Hepatocyte (in vitro differentiated cells): ENCODE results near the gene SEPTIN10. TPM values are rescaled to one million over a fixed set of nuclear protein-coding genes. Genes with fewer than 3 reads are reported as not detected.
A peak's percentile ranks its signal among the peaks of the same experiment; 100 is the strongest.

Experiments
- DNase-seq: peaks from one replicate; pipeline ENCODE4 v3.0.0-alpha.2; 2016; ENCODE audit warnings: low spot score
- H2AFZ ChIP-seq: fragments of 200-600 bp; sonication (generic); 2 replicates; pipeline ENCODE4 v1.6.0; 2016; ENCODE audit warnings: antibody characterized with exemption, mild to moderate bottlenecking
- H3K27ac ChIP-seq: fragments of 200-600 bp; sonication (generic); 2 replicates; pipeline ENCODE4 v1.5.1; 2016; ENCODE audit warnings: mild to moderate bottlenecking
- H3K27me3 ChIP-seq: fragments of 200-600 bp; sonication (generic); 2 replicates; pipeline ENCODE4 v1.6.1; 2016
- H3K36me3 ChIP-seq: fragments of 200-600 bp; sonication (generic); replicated peaks from 2 replicates; pipeline ENCODE4 v1.5.1; 2016; ENCODE audit warnings: low read depth; ENCODE audit not compliant: insufficient read depth
- H3K4me1 ChIP-seq: fragments of 200-600 bp; sonication (generic); 2 replicates; pipeline ENCODE4 v1.5.1; 2016; ENCODE audit warnings: mild to moderate bottlenecking, moderate library complexity; ENCODE audit not compliant: insufficient read depth
- H3K4me2 ChIP-seq: fragments of 200-600 bp; sonication (generic); 2 replicates; pipeline ENCODE4 v1.6.0; 2016
- H3K4me3 ChIP-seq: fragments of 200-600 bp; sonication (generic); 2 replicates; pipeline ENCODE4 v1.5.1; 2016; ENCODE audit warnings: mild to moderate bottlenecking
- H3K79me2 ChIP-seq: fragments of 200-600 bp; sonication (generic); 2 replicates; pipeline ENCODE4 v1.6.0; 2017; ENCODE audit warnings: mild to moderate bottlenecking
- H3K9me2 ChIP-seq: fragments of 200-600 bp; sonication (generic); replicated peaks from 2 replicates; pipeline ENCODE4 v1.6.0; 2017; ENCODE audit warnings: mild to moderate bottlenecking; ENCODE audit not compliant: insufficient read depth
- H3K9me3 ChIP-seq: fragments of 200-600 bp; sonication (generic); 2 replicates; pipeline ENCODE4 v1.5.1; 2016; ENCODE audit warnings: low read depth, mild to moderate bottlenecking
- H4K20me1 ChIP-seq: fragments of 200-600 bp; sonication (generic); 2 replicates; pipeline ENCODE4 v1.6.0; 2016; ENCODE audit warnings: mild to moderate bottlenecking; ENCODE audit not compliant: insufficient read depth, poor library complexity, severe bottlenecking
- EZH2 ChIP-seq: fragments of 200-600 bp; sonication (generic); IDR thresholded peaks from 2 replicates; pipeline ENCODE4 v1.6.1; 2016; ENCODE audit warnings: antibody characterized with exemption, mild to moderate bottlenecking, borderline replicate concordance
- EZH2phosphoT487 ChIP-seq: fragments of 200-600 bp; sonication (generic); IDR thresholded peaks from one replicate; pipeline ENCODE4 v1.6.1; 2018; ENCODE audit warnings: antibody characterized with exemption, mild to moderate bottlenecking, low read depth, moderate library complexity; ENCODE audit not compliant: unreplicated experiment, severe bottlenecking
- WGBS: methylation state at CpG from one replicate; pipeline ENCODE4 v1.1.6; 2016; ENCODE audit warnings: low lambda C conversion rate; ENCODE audit errors: missing lambda C conversion rate; 5-methylcytosine and 5-hydroxymethylcytosine counted together
- polyA plus RNA-seq: library from polyadenylated mRNA; unstranded; fragments of >200 nt; fragmentation: Nextera tagmentation; extraction: Ambion mirVana; gene quantifications from 2 replicates; pipeline ENCODE4 v1.2.1, GENCODE V29; 2016
- total RNA-seq: library from RNA; depleted of rRNA; stranded (reverse); fragments of >200 nt; gene quantifications from 2 replicates; pipeline ENCODE4 v1.2.3, GENCODE V29; 2014
- TF ChIP-seq, protein P1 (sequence below): fragments of 200-600 bp; sonication (generic); IDR thresholded peaks from 2 replicates; pipeline ENCODE4 v1.5.1; 2016; ENCODE audit warnings: antibody characterized with exemption, mild to moderate bottlenecking; ENCODE audit not compliant: poor library complexity

The SEPTIN10 gene
- total and polyA plus RNA-seq, 2 experiments from 2014 or later = 38.7 to 58.7 TPM

GRCh38 chr2:109624339-109624738 lies 10.6 kb upstream of the SEPTIN10 start:
- Histone ChIP-seq H3K9me3 (no peaks in the 10 kb centered on the region), H3K36me3 (no peaks in the 10 kb centered on the region), H3K27me3 (no peaks in the 10 kb centered on the region), H3K4me2 (no peak overlapping the region), H3K79me2 (no peaks in the 10 kb centered on the region), H3K4me1 (no peaks in the 10 kb centered on the region), H4K20me1 (no peaks in the 10 kb centered on the region), H2AFZ (no peak overlapping the region), H3K27ac (no peak overlapping the region), H3K4me3 (no peak overlapping the region), H3K9me2 (no peaks in the 10 kb centered on the region)
- no peak for TF ChIP-seq EZH2phosphoT487
- TF ChIP-seq EZH2 = no peak
- TF ChIP-seq, protein P1, sequence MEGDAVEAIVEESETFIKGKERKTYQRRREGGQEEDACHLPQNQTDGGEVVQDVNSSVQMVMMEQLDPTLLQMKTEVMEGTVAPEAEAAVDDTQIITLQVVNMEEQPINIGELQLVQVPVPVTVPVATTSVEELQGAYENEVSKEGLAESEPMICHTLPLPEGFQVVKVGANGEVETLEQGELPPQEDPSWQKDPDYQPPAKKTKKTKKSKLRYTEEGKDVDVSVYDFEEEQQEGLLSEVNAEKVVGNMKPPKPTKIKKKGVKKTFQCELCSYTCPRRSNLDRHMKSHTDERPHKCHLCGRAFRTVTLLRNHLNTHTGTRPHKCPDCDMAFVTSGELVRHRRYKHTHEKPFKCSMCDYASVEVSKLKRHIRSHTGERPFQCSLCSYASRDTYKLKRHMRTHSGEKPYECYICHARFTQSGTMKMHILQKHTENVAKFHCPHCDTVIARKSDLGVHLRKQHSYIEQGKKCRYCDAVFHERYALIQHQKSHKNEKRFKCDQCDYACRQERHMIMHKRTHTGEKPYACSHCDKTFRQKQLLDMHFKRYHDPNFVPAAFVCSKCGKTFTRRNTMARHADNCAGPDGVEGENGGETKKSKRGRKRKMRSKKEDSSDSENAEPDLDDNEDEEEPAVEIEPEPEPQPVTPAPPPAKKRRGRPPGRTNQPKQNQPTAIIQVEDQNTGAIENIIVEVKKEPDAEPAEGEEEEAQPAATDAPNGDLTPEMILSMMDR = no peak
- no peak for DNase-seq
- WGBS = 90% methylated on average over 4 of the region's 4 CpGs

DNA sequence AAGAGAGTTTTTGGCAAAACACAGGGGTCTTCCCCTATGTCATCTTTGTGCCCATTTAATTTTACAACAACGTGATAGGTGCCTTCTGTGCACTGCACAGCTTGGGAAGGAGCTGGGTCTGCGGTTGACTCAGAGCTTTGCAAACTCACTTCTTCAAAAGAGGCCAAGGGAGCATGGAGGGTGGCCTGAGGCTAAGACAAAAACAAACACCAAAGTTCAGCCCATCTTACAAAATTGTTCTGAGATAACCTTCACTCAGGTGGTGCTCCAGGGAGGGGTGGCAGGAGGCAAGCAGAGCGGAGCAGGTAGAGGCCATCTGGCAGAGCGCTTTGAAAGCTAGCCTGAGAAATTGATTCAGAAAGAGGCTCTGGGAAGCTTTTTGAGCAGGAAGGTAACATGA lies 10.2 kb upstream of the SEPTIN10 start:
- H4K20me1 ChIP-seq = no peaks in the 10 kb centered on the region
- no peak for DNase-seq
- 54% methylated on average over 4 of the region's 4 CpGs for WGBS
- H3K9me3 ChIP-seq = no peaks in the 10 kb centered on the region
- no peak overlapping the region for H3K4me3 ChIP-seq
- no peak overlapping the region for H2AFZ ChIP-seq
- H3K9me2 ChIP-seq = no peaks in the 10 kb centered on the region
- no peaks in the 10 kb centered on the region for H3K79me2 ChIP-seq
- peak overlapping the region; percentile 28 for H3K27ac ChIP-seq
- peak overlapping the region; percentile 20 for H3K4me2 ChIP-seq
- H3K36me3 ChIP-seq = no peaks in the 10 kb centered on the region
- H3K4me1 ChIP-seq = no peaks in the 10 kb centered on the region
- no peaks in the 10 kb centered on the region for H3K27me3 ChIP-seq
- TF ChIP-seq, protein P1 = no peak
- TF ChIP-seq EZH2 = no peak
- no peak for TF ChIP-seq EZH2phosphoT487

DNA sequence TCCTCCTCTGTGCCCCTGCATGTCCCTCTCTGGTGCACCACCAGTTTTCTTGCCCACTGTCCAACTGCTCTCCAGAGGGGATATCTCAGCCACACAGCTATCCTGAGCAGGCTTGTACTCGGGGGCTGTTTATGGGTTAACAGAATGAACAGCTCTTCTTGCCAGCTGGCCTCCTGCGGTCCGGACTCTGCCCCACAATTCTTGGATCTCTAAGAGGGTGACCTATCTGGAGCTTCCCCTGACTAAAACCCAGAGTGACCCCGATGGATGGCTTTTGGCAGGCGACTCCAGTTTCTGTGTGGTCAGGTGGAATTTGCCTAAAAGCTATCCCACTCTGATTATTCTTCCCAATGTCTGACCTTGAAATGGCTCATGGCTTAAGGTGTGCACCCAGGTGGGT lies 9.5 kb upstream of the SEPTIN10 start:
- Histone ChIP-seq H3K9me3 (no peaks in the 10 kb centered on the region), H3K27ac (no peak overlapping the region), H3K4me3 (no peak overlapping the region), H3K36me3 (no peaks in the 10 kb centered on the region), H2AFZ (no peak overlapping the region), H4K20me1 (no peaks in the 10 kb centered on the region), H3K27me3 (no peaks in the 10 kb centered on the region), H3K9me2 (no peaks in the 10 kb centered on the region), H3K4me1 (no peaks in the 10 kb centered on the region), H3K79me2 (peaks cover 1% of the 10 kb centered on the region), H3K4me2 (no peak overlapping the region)
- DNase-seq = no peak
- WGBS = 60% methylated on average over 5 of the region's 5 CpGs
- TF ChIP-seq, protein P1 = no peak
- TF ChIP-seq EZH2phosphoT487 = no peak
- TF ChIP-seq EZH2 = no peak
